GM21723 (cell line): Measurements from ENCODE around the gene ANKRD29.

Experiments
- ATAC-seq: cut with Tn5 transposase; IDR thresholded peaks from one replicate; pipeline ENCODE4 v1.9.1; 2021; ENCODE audit warnings: mild to moderate bottlenecking, moderate library complexity; ENCODE audit not compliant: unreplicated experiment

The ANKRD29 gene

DNA sequence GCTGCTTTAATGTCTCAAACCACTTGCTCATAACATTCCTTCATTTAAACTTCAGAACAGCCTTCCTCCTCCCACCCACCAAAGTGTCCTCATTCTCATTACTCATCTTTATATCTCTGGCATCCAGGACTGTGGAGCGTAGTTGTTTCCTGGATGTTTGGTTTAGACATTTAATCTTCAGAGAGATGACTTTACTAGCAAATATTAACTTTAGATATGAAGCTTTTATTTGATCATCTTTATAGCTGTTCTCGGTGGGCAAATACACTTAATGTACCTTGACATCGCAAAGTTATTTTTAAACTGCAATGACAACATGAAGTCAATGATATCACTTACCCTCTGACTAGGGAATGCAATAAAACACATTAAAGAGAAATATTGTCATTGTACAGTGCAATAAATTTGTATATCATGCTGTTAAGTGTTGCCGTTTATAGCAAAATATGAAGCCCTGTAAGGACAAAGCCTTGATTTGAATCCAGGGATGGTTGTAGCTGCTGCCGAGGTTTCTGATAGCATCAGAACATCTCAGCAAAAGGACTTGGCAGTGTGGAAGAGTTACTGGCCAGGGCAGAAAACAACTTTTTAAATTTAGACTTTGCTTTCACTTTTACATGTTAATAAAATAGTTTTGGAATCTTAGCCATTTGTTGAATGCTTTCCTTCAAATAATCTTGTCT is 21.9 kb upstream of the ANKRD29 start:
- ATAC-seq = no peak

DNA sequence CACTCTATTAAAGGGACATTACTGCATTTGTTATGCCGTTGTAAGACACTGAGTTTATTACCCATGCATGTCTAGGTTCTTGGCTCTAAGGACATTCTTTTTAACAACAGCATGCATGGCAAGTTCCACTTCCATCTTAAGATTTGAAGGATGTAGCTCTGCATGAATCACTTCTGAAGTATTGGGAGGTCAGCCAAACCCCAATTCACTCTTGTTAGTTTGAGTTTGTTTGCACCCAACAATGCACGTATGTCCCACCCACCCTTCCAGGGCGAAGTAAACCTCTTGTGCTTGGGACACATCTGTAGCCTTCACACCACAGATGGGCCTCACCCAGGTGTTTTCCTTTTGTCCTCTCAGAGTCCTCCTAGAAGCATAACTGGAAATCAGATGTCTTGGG is 21.0 kb upstream of the ANKRD29 start:
- no peak for ATAC-seq

DNA sequence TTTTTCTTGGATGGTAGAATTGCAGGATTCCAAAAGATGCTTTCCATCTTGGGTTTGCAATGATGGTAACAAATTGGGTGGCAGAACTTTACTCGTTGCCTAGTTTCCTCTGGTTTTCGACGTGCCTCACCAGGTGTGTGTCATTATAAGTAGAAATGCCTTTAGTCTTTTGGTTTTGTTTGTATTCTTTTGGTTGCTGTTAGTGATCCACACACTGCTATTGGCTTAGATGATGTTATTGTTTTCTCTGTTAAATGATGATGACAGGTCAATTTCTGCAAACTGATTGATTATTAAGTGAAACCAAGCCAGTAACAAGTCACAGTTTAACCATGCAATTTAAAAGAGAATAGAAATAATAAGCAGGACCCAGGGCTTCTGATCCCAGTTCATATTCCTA is 20.4 kb upstream of the ANKRD29 start:
- ATAC-seq = no peak

DNA sequence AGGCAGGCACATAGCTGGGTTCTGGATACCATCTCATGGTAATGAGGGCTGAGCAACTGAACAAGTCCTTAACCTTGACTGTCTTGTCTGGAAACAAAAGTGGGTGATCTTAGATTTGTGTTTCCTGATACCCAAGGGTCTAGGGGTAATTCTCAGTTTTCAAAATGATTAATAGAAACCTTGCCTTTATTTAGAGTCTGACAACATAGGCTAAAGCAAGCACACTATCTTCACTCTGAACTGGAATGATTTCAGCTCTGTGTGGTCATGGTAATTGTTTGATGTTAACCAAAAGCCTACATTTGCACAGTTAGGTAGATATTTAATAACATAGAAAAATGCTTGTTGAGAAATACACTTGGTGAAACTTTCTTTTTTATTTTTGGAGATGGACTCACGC is 19.8 kb upstream of the ANKRD29 start:
- ATAC-seq = no peak

DNA sequence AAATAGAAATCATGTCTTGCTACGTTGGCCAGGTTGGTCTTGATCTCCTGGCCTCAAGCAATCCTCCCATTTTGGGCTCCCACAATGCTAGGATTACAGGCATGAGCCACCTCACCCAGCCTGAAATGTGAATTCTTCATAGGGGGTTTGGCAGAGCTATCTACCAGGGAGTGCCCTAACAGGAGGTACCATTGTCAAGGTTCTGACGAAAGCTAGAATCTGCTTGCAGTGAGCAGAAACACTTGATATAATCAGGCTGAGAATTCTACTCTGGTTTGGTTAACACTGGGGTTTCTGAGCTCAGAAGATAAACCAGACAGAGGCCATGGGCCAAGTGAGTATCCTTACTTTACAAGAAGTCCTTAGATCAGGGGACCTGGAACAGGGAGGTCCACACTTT is 19.3 kb upstream of the ANKRD29 start:
- no peak for ATAC-seq

DNA sequence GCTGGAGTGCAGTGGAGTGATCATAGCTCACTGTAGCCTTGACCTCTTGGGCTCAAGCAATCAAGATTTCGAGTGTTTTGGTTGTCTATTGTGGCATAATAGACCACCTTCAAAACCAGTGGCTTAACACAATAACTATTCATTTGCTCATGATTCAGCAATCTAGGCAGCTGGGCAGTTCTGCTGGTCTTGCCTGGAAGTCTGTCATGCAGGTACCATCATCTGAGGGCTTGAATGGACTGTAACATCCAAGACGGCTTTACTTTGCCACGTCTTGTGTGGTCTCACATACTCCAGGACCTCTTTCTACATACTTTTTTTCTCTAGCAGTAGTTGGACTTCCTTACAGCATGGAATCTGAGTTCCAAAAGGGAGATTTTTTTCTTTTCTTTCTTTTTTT is 13.2 kb upstream of the ANKRD29 start:
- no peak for ATAC-seq

DNA sequence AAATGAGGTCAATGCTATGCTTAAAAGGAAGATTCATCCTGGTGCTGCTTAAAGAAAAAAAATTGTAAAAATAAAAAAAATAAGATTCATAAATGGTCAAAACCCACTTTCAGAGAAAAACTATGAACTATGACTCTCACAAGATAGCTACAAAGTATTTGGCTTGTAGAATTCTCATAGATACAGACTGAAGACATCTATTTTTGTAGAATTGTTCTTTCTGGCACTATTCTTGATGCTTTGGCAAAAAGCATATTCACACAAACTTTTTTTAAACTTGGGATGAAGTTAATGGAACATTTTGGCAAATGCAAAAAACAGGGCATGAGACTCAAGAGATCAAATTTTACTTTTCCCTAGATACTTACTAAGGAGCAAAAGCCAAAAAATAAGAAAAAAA is 12.5 kb upstream of the ANKRD29 start:
- no peak for ATAC-seq

DNA sequence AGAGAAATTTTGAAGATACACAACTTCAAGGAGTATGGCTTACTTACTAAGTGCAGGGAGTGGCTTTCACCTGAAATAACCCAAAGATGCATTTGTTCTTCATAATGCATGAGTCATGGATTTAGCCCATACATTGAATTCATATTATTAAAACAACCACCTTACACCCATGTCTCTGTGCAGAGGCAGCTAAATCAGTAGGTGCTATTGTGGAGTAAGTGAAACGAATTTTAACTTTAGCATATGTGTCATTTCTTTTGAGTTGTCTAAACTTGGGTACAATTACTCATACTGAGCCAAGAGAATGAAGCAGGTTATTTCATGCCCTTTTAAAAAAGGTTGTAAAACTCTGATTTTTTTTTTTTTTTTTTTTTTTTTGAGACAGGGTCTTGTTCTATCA is 11.0 kb upstream of the ANKRD29 start:
- ATAC-seq = no peak

DNA sequence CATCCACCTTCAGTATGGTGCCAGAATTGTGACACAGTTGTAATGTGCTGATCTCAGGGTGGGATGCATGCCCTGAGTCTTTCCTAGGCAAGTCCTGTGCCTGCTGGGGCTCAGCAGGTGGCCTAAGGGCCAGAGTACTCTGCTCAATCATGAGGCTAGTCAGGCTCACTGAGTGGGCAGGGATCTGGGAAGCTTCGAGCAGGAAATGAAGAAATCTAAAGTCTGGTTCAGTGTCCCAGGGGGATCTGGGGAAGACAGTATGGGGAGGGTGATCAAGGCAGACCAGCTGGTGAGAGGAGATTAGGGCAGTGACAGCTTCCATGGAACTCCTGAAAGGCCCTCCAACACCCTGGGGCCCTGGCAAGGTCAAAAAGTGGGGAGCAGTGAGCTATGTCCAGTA is 8.9 kb upstream of the ANKRD29 start:
- ATAC-seq = no peak

DNA sequence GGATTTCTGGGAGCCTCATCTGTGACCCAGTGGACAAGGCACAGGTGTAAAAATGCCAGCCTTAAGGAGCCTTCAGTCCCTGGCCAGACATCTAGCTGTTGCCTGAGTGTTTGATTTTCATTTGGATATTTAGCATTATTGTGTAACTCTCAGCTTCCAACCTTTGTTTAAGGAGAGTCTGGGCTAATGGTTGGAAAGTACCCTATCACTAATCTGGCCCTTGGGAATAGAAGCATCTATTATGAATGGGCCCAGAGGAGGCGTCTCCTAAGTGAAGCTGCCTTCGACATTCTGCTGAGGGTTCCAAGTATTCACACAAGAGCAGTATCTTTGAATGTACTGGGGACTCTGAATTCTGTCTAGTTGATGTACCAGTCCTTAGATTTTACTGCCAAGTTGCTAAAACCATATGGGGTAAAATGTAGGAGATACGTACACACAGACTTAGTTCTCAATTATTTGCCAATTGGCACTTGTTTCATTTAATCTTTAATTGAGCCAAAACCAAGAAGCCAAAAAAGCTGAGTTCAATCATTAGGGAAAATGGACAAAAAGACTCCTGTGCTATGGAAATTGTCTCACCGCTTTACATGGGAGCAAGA is 7.2 kb upstream of the ANKRD29 start:
- no peak for ATAC-seq

DNA sequence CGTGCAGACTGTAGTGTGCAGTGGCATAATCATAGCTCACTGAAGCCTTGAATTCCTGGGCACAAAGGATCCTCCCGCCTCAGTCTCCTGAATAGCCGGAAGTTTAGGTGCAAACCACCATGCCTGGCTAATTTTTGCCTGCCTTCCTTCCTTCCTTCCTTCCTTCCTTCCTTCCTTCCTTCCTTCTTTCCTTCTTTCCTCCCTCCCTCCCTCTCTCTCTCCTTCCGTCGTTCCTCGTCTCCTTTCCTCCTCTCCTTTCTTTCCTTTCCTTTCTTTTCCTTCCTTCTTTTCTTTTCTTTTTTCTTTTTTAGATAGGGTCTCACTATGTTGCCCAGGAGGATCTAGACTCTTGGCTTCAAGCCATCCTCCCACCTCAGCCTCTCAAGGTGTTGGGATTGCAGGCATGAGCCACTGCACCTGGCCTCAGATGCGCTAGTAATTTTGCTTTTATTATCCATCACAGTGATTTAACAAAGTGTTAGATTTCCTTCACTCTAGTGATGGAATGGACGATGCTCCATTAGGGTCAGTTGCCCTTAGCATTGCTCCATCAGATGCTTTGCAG is 6.6 kb upstream of the ANKRD29 start:
- no peak for ATAC-seq

DNA sequence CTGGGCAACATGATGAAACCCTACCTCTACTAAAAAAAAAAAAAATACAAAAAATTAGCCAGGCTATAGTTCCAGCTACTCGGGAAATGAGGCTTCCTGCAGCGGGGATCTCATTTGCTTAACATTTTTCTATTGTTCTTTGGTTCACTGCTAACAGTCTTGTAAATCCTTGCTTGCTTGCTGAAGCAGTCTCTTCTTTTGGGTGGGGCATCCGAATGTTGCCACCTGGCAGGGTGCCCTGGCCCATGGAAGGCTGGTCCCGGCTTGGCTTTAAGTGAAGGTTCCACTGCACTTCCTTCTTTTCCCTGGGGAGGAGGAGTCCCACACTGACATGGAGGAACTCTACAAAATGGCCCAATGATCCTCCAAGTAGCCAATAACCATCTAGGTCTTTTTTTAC is 6.0 kb upstream of the ANKRD29 start:
- ATAC-seq = no peak

DNA sequence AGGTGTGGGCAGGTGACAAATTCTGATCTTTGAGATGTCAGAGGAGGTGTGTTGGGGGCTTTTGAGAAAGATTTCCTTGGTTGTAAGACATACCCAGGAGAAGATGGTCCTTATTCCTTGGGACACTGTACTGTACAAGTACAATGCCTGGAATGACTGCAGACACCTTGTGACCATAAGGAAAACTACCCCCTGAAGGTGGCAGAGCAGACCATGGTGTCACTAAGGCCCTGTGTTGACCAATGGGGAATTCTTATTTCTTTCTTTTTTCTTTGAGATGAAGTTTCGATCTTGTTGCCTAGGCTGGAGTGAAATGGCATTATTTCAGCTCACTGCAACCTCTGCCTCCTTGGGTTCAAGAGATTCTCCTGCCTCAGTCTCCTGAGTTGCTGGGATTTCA is 4.4 kb upstream of the ANKRD29 start:
- ATAC-seq = no peak

DNA sequence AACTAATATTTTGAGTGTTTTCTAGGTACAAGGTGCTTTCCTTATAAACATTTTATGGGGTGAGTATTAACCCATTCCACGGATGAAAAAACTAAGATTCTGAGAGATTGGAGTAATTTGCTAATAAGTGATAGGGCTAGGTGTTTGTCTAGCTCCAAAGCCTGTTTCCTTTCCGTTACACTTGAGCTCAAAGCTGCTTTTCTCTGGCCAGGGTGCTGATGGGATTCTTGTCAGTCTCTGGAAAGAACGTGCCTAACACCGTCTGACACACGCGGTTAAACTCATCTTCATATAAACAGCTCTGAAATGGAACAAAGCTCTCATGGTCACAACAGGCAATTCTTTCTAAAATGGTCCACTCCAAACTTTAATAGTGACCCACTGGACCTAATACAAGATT is 2.0 kb upstream of the ANKRD29 start:
- no peak for ATAC-seq

DNA sequence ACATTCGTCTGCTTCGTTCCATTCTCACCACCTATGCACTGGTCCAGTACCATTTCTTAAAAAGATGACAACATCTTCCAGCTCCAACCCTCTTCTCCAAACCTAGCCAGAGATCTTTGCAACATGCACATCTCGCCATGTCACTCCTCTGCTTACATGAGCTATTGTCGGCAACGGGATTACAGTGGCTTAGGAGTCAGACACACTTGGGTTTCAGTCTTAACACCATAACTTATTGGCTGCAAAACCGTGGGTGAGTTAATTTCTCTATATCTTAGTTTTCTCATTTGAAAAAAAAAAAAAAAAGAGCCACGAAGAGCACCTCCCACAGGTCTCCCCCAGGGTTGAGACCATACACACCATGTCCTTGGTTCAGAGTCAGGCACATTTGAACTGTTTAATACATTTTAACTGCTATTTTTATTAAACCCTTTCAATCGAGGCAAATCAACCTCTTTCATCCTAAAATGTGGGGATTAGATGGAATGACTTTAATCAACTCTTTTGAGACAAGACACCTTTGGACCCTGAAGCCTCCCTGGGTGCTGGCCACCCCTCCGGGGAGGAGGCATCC is 889 bp downstream of the ANKRD29 start:
- ATAC-seq = no peak

DNA sequence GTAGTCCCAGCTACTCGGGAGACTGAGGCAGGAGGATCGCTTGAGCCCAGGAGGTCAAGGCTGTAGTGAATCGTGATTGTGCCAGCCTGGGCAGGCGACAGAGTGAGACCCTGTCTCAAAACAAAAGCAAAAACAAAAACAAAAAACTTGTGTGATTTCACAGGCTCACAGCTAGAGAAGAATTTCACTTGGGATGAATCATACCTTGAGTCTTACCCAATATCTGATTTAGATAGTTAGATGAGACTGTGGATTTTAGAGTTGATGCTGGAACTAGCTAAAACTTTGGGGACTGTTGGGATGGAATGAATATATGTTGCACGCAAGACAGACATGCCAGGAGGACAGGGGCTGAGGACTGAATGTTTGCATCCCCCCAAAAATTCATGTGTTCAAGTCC is 4.4 kb downstream of the ANKRD29 start:
- ATAC-seq = no peak

DNA sequence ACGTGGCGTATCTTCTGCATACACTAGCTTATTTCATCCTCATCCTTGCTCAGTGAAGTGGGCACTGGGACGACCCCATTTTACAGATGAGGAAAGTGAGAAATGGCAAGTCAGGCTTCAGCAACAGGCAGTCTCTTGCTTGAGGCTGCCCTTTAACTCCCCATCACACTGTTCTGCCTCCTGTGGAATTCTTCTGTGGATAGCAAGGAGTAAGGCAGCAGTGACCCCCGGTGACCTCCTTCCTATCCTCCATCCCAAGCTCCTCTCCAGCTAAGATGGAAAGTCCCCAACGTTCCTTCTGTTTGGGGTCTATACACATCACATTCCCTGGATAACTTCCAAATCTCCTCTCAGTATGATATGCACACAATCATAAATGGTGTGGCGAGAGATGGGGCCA is 10.5 kb downstream of the ANKRD29 start:
- ATAC-seq = no peak

DNA sequence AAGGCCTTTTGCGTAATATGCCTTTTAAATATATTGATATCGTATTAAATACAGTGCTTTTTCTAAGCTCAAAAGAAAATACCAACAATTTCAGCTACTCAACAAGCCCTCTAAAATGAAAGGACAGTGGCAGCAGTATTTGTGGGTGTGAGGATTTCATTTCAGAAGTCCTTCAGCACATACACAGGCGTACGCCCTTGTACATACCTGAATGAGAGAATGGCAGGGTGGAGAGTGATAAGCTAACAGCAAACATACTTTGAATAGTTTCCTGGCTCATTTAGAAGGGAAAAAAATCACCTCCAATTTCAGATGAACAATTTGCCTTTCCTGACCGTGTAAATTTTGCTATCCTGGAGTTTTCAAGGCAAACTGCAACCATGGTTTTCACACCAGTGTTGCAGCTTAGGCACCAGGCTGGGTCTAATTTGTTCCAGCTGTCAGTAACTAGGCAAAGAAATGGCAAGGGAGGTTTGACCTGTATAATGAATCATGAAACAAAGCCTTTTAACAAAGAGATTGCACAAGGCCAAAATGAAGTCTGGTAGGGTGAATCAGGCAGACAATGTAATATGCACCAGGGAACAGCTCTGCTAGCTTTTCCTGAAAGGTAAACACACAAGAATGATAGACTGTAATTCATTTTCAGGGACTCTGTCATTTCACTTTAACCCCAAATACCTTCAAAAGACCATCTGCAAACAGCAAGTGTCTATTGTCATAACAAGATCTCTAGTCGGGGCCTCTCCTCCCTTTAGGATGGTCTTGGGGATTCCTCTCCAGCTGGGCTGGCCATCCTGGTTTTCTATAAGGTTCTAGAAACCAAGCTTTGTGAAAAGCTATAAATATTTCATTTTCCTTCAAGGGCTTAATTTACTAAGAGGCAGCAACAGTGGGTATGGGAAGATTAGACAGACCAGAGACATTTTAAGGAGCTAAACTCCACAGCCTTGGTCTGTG is 11.5 kb downstream of the ANKRD29 start:
- no peak for ATAC-seq

DNA sequence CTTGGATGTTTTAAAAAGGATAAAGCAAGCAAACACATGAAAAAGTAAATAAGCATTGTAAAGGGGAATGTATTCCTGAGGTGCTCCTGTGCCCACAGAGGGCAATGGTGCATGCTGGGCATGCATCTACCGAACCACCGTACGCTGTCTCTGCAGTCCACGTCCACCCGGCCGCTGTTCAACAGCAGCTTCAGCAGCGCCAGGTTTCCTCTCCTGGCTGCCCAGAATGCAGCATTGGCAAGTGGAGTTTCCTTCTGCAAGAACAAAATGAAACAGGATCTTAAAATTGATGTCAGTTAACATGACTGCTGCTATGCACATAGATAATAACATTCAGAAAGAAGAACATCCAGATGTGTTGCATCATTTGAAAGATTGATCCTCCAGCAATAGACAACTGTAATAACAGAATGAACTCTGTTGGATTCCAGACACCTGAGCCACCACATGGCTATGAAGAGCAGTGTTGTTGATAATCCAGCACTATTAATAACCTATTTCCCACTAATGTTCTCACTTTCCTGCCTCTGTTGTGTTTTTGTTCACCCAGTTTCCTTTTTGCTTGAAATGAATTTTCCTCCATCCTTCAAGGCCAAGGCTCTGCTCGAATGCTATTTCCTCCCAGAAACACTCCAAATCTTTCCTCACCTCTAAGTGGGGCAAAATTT is 13.6 kb downstream of the ANKRD29 start:
- ATAC-seq = no peak

DNA sequence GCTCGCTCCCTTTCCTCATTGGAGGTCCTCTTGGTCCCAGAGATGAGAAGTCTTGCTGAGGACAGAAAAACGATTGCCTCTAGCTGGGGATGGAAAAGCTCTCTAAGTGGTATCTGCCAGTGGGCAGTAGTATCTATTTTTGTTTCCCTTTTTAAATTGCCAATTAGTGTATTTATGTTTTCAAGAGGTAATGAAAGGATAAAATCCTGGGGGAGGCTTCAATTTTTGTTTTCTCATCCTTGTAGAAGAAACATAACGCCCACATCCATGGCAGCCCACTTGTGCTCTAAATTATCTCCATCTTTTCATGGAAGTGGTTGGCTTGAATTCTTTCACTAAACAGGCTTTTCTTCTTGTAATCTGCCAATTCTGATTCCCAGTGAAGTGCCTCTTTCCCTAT is 14.3 kb downstream of the ANKRD29 start:
- no peak for ATAC-seq

DNA sequence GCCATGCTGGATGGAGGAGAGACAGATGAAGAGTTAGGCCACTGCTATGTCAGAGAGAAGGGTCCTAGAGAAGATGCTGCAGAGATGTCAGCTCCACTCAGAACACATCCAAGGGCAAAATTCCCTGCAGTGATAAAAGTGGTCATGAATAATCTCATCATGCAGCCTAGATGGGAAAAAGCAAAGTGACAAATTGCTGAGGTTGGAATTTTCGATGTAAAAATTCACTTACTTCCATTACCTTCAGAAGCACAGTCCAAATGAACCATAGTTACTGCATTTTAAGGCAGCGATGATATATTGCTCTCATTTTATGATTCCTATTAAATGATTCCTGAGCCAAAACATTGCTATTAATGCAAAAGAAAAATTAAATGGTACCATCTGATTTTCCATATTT is 16.4 kb downstream of the ANKRD29 start:
- no peak for ATAC-seq
